Hepatocyte (in vitro differentiated cells): ENCODE measurements around the gene SLC2A8.

Source experiments
- EZH2phosphoT487 ChIP-seq: fragments of 200-600 bp; sonication (generic); IDR thresholded peaks from one replicate; pipeline ENCODE4 v1.6.1; 2018; ENCODE audit warnings: antibody characterized with exemption, mild to moderate bottlenecking, low read depth, moderate library complexity; ENCODE audit not compliant: unreplicated experiment, severe bottlenecking
- TF ChIP-seq, protein P1 (sequence below): fragments of 200-600 bp; sonication (generic); IDR thresholded peaks from 2 replicates; pipeline ENCODE4 v1.5.1; 2016; ENCODE audit warnings: antibody characterized with exemption, mild to moderate bottlenecking; ENCODE audit not compliant: poor library complexity

GRCh38 chr9:127349483-127350113 is 47.4 kb upstream of the SLC2A8 start:
- TF ChIP-seq, protein P1, sequence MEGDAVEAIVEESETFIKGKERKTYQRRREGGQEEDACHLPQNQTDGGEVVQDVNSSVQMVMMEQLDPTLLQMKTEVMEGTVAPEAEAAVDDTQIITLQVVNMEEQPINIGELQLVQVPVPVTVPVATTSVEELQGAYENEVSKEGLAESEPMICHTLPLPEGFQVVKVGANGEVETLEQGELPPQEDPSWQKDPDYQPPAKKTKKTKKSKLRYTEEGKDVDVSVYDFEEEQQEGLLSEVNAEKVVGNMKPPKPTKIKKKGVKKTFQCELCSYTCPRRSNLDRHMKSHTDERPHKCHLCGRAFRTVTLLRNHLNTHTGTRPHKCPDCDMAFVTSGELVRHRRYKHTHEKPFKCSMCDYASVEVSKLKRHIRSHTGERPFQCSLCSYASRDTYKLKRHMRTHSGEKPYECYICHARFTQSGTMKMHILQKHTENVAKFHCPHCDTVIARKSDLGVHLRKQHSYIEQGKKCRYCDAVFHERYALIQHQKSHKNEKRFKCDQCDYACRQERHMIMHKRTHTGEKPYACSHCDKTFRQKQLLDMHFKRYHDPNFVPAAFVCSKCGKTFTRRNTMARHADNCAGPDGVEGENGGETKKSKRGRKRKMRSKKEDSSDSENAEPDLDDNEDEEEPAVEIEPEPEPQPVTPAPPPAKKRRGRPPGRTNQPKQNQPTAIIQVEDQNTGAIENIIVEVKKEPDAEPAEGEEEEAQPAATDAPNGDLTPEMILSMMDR, result no peak
- no peak for TF ChIP-seq EZH2phosphoT487
